ENCODE results near the gene NABP2.
"Not testable (repeated sequence)": the region's sequence is repeated elsewhere in the genome, so short reads cannot be mapped to it uniquely, and the experiment has no call there.

The NABP2 gene

GRCh38 chr12:56244494-56244893 is 20.4 kb downstream of the NABP2 start:
- DNase-seq (ENCODE audit: low read depth in 2 of 2): no peak

- DNase-seq (ENCODE audit: low read depth in 2 of 2): no peak
These were observed 23.8 kb downstream of the NABP2 start for GRCh38 chr12:56247923-56248322.

DNA sequence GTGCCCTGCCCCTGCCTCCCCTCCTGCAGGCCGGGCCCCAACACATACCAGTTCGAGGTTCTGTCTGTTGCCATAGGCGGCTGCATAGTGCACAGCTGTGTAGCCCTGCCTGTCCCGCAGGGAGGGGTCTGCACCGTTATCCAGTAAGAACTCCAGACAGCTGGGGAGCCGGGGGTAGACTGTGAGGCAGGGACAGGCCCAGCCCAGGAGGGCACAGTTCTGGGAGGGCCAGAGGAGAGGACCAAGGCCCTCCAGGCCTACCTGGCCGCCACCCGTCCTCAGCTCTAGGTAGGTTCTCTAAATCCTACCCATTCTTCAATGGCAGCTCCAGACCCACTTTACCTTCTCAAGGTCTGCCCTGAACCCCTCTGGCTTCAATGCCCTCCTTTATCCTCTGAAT is 24.6 kb downstream of the NABP2 start:
- no peak for DNase-seq (ENCODE audit: low read depth in 2 of 2)

- DNase-seq (ENCODE audit: low read depth in 2 of 2): no peak
These were observed 28.5 kb downstream of the NABP2 start for GRCh38 chr12:56252649-56253048.

DNA sequence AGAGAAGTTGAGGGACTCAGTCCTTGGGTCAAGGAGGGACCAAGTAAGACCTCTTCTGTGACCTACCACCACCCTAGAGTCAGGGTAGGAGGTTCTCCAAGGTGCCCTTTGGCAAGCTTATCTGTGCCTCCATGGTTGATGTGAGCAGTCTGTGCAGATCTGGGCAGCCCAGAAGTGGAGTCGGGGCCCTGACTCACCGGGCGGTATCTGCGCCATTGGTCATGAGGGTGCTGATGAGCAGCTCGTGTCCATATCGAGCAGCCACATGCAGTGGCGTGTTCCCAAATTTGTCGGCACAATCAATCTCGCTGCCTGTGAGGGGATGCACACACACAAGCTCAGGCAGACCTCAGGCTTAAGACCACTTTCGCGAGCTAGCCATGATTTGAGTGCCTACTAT is 28.9 kb downstream of the NABP2 start:
- no peak for DNase-seq (ENCODE audit: low read depth in 2 of 2)

- no peak for DNase-seq (ENCODE audit: low read depth in 2 of 2)
These were observed 31.5 kb downstream of the NABP2 start for GRCh38 chr12:56255671-56256070.

DNA sequence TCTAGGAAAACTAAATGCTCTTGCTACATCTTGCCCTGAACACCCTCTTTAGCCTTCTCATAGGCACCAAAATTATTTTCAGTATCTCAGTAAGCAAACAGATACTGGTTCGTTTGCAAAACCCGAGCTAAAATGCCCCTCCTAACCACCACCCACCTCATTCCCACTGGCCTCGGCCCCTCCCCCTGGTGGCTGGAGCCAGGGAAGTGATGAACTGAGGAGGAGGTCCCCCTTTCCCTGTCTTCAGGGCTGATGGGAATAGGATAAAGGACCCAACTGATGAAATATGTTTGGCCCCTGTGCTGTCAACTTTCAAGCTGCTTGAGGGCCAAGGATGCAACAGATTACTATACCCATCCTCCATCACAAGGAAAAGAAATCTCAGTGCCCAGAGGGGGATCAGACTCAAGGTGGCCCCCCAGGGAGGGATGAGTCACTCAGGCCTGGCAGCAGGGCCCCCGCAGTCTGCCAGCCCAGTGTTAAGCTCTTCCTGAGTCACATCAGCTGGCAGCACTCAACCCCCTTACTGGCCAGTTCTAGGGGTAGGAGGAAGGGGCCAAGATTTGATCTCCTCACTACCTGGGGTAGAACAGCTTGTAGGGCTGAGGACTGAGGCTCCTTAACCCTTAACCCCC is 32.3 kb downstream of the NABP2 start:
- DNase-seq (ENCODE audit: low read depth in 2 of 2): no peak

DNA sequence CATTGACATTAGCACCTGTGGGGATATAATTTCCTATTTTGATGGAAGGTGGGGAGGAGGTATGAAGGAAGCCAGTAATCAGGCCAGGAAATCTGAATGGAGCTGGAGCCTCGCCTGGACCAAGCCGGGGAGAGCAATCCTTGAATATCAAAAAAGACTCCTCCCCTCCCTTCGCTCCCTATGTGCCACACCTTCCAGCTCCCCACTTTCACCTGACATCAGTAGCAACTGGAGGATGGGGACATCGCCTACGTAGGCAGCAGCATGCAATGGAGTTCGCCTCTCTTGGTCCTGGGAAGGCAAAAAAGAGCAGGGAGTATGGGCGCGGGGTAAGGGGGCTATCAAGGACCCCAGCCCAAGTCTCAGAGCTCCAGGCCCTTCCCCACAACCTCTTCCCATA is 32.9 kb downstream of the NABP2 start:
- no peak for DNase-seq (ENCODE audit: low read depth in 2 of 2)

GRCh38 chr12:56257491-56258067 is 33.4 kb downstream of the NABP2 start:
- no peak for DNase-seq (ENCODE audit: low read depth in 2 of 2)

DNA sequence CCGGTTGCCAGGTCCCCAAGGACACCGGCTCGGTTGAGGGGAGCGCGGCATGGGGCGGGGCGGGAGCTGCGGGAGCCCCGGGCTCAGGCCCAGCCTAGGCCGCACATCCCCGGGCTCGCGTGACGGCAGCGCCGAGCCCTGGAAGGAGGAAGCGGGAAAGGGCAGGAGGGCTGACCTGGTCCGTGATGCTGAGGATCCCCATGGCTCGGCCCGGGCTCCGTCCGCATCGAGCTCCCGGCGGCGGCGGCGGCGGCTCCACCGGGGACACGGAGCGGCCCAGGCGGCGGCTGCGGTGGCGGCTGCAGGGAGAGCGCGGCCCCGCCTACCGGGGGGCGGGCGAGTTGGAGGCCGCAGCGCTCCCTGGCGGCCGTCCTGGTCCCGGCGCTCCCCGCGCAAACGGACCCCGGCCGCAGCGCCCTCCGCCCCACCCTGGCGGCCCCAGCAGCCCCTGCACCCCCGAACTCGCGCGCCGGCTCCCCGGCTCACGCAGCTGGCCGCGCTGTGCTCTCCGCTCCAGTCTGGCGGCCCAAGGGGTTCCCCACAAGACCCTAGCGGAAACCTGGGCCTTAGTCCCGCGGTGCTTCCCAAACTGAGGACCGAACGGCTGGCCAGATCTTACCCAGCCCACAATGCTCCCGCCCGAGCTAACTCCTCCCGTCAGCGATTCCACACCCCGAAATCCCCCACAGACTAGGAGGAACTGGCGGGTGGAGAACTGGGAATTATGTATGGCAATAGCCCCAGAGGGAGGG is 34.1 kb downstream of the NABP2 start, which contains the start of gene ANKRD52:
Gene ANKRD52 (minus strand): TSS at position 317 of the 752 bp plus-strand sequence. CDS start 115 bp downstream, at position 202.
- DNase-seq (ENCODE audit: low read depth in 2 of 2): peak; percentile 44 to 46

DNA sequence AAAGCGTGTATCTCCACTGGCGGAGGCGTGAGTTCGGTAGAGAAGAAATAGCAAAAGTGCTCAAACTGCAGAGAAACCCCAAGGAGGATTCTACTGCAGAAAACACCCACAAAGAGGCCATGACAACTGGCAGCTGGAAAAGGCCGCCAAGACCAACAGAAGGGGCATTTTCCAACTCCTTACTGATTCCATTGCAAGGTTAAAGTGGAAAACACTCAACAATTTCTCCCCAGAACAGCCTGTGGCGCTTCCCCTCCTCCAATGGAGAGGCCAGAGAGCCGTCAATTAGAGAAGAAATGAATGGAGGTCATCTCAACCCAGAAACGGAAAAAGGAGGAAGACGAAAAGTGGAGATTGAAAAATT is 34.7 kb downstream of the NABP2 start:
- no peak for DNase-seq (ENCODE audit: low read depth in 2 of 2)

DNA sequence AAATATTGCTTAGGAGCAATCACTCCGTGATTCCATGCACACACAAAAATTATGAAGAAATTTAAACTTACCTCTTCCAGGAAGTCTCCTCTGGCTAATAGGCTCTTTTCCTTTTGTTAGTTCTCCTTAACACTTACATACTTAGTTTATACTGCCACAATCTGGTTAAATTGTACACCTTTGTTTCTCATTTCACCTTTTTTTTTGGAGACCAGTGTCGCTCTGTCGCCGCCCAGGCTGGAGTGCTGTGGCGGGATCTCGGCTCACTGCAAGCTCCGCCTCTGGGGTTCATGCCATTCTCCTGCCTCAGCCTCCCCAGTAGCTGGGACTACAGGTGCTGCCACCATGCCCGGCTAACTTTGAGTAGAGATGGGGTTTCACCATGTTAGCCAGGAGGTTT is 36.2 kb downstream of the NABP2 start:
- DNase-seq (ENCODE audit: low read depth in 2 of 2): no peak

DNA sequence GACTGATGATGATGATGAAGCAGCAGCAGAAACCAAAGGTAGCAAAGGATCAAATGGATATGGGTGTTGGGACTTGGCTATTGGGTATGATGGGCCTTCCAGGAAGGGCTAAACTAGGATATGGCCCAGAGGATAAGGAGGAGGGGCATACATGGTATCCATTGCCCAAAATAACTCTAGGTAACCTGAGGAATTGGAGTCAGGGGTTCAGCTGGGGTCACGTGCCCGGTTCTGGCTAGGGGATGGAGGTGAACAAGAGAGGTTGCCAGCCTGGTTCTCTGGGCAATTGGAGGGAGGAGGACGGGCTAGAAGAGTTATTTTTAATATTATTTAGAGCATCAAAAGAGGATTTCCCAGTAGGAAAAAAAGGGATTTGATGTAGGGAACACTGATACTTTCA is 36.8 kb downstream of the NABP2 start:
- no peak for DNase-seq (ENCODE audit: low read depth in 2 of 2)

- DNase-seq (ENCODE audit: low read depth in 2 of 2): peak; percentile 65 to 69
These were observed 37.5 kb downstream of the NABP2 start for GRCh38 chr12:56261503-56262232.

- DNase-seq (ENCODE audit: low read depth in 2 of 2): not testable (repeated sequence)
These were observed 38.8 kb downstream of the NABP2 start for GRCh38 chr12:56262955-56263354.

DNA sequence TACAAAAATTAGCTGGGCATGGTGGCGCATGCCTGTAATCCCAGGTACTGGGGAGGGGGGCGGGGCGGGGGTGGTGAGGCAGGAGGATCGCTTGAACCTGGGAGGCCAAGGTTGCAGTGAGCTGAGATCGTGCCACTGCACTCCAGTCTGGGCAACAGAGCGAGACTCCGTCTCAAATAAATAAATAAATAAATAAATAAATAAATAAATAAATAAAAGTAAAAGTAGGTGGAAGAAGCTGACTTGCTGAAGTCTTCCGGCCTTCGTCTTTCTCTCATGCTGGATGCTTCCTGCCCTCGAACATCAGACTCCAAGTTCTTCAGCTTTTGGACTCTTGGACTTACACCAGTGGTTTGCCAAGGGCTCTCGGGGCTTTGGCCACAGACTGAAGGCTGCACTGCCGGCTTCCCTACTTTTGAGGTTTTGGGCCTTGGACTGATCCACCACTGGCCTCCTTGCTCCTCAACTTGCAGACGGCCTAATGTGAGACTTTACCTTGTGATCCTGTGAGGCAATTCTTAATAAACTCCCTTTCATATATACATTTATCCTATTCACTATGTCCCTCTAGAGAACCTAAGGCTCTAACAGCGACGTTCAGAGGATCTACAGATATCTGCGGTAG is 42.0 kb downstream of the NABP2 start:
- not testable (repeated sequence) for DNase-seq (ENCODE audit: low read depth in 2 of 2)

- peak; percentile 62 to 65 for DNase-seq (ENCODE audit: low read depth in 2 of 2)
These were observed 42.7 kb downstream of the NABP2 start, which contains the start of gene COQ10A for GRCh38 chr12:56266693-56267442. Gene COQ10A, plus strand, starts transcription at chr12:56266942. Its CDS starts 177 bp downstream, at chr12:56267119.

DNA sequence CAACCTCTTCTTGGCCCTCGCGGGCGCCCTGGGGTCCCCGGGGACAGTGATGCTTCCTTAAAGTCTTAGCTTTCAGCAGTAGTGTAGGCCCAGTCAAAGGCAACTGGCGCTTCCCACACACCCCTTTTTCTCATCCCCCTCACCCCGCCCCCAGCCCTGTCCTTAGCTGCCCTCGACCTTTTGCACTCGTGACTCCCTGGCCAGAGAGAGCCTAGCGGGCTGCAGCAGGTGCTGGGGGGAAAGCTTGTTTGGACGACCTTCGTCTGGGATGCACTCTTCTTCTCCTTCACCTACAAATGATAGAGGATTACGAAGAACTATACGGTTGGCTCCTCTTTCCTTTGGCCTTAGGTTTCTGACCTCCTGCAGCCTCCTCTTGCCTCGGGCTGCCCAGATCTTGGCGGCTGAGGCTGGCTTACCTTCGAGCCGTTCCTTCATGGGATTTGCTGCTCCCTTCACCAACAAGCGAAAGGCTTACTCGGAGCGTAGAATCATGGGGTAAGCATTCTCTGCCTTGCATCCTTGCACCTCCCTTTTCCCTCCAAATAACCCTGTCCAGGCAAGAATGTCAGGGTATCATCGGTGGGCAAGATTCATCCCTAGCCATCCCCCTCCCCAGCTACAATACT is 43.4 kb downstream of the NABP2 start:
- DNase-seq (ENCODE audit: low read depth in 2 of 2): no peak

GRCh38 chr12:56271031-56271430 is 46.9 kb downstream of the NABP2 start:
- no peak for DNase-seq (ENCODE audit: low read depth in 2 of 2)

DNA sequence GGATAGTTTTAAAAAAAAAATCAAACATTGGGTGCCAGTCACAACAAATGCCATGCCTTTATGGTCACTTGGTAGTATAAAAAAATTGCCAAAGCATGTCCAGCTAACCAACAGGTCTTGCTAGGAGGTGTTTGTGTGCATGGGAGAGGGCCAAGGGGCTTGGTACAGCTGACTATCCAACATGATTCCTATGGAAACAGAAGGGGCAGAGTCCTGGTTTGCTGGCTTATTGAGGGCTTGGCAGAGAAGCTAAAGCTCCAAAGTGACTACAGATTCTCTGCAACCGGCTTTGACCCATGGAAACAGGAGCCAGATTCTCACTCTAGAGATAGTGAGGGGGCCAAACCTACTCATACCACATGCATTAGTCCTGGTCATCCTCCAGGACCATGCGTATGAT is 48.3 kb downstream of the NABP2 start:
- not testable (repeated sequence) for DNase-seq (ENCODE audit: low read depth in 2 of 2)

DNA sequence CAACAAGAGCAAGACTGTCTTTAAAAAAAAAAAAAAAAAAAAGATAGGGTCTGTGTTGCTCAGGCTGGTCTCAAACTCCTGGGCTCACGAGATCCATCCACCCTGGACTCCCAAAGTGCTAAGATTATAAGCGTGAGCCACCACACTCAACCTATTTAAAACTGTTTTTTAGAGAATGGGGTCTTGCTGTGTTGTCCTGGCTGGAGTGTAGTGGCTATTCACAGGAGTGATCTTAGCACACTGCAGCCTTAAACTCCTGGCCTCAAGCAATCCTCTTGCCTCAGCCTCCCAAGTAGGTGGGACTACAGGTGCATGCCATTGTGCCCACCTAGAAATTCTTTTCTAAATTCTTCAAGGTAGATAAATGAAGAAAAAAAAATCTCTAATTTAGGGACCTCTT is 50.2 kb downstream of the NABP2 start:
- DNase-seq (ENCODE audit: low read depth in 2 of 2): no peak
